ENCODE measurements around the gene NRSN2.

GRCh38 chr20:324177-325044 lies 22.5 kb upstream of the NRSN2 start:
- TF ChIP-seq POLR2A (IDR thresholded peaks at IDR 0.05) = peak; percentile 70 to 75 (median 75)
- TF ChIP-seq, protein P1, sequence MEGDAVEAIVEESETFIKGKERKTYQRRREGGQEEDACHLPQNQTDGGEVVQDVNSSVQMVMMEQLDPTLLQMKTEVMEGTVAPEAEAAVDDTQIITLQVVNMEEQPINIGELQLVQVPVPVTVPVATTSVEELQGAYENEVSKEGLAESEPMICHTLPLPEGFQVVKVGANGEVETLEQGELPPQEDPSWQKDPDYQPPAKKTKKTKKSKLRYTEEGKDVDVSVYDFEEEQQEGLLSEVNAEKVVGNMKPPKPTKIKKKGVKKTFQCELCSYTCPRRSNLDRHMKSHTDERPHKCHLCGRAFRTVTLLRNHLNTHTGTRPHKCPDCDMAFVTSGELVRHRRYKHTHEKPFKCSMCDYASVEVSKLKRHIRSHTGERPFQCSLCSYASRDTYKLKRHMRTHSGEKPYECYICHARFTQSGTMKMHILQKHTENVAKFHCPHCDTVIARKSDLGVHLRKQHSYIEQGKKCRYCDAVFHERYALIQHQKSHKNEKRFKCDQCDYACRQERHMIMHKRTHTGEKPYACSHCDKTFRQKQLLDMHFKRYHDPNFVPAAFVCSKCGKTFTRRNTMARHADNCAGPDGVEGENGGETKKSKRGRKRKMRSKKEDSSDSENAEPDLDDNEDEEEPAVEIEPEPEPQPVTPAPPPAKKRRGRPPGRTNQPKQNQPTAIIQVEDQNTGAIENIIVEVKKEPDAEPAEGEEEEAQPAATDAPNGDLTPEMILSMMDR (IDR thresholded peaks at IDR 0.05) = peak; percentile 12 to 55 (median 35)

All from body of pancreas (tissue), 4 donors.